GM23248 (cell line): ENCODE measurements around the gene GPR132. TPM values are rescaled to one million over a fixed set of nuclear protein-coding genes. Genes with fewer than 3 reads are reported as not detected.

Experiments
- DNase-seq: peaks from one replicate; pipeline ENCODE4 v3.0.0-alpha.2; 2015
- H2AFZ ChIP-seq: fragments of 200-600 bp; sonication (generic); 2 replicates; pipeline ENCODE4 v1.6.1; 2016; ENCODE audit warnings: antibody characterized with exemption
- H3F3A ChIP-seq: fragments of 200-600 bp; sonication (generic); 2 replicates; pipeline ENCODE4 v1.6.1; 2016; ENCODE audit warnings: mild to moderate bottlenecking, antibody characterized with exemption, mixed run types; ENCODE audit not compliant: insufficient read depth
- H3K27ac ChIP-seq: fragments of 200-600 bp; sonication (generic); 2 replicates; pipeline ENCODE4 v1.5.1; 2016; ENCODE audit warnings: mild to moderate bottlenecking
- H3K27me3 ChIP-seq: fragments of 200-600 bp; sonication (generic); replicated peaks from 2 replicates; pipeline ENCODE4 v1.6.1; 2016; ENCODE audit warnings: mild to moderate bottlenecking; ENCODE audit not compliant: insufficient read depth
- H3K36me3 ChIP-seq: fragments of 200-600 bp; sonication (generic); 2 replicates; pipeline ENCODE4 v1.6.1; 2016; ENCODE audit warnings: low read depth, mild to moderate bottlenecking
- H3K4me1 ChIP-seq: fragments of 200-600 bp; sonication (generic); 2 replicates; pipeline ENCODE4 v1.6.1; 2016; ENCODE audit warnings: mild to moderate bottlenecking; ENCODE audit not compliant: insufficient read depth
- H3K4me2 ChIP-seq: fragments of 200-600 bp; sonication (generic); one replicate; pipeline ENCODE4 v1.6.1; 2016; ENCODE audit warnings: mild to moderate bottlenecking; ENCODE audit not compliant: unreplicated experiment
- H3K4me3 ChIP-seq: fragments of 200-600 bp; sonication (generic); 2 replicates; pipeline ENCODE4 v1.5.1; 2016; ENCODE audit warnings: mild to moderate bottlenecking
- H3K79me2 ChIP-seq: fragments of 200-600 bp; sonication (generic); 2 replicates; pipeline ENCODE4 v1.6.1; 2016; ENCODE audit warnings: mild to moderate bottlenecking; ENCODE audit not compliant: insufficient read depth
- H3K9ac ChIP-seq: fragments of 200-600 bp; sonication (generic); 2 replicates; pipeline ENCODE4 v1.6.1; 2016; ENCODE audit warnings: mild to moderate bottlenecking
- H3K9me2 ChIP-seq: fragments of 200-600 bp; sonication (generic); 2 replicates; pipeline ENCODE4 v1.6.1; 2016; ENCODE audit warnings: mixed run types, mild to moderate bottlenecking, moderate library complexity; ENCODE audit not compliant: insufficient read depth
- H3K9me3 ChIP-seq: fragments of 200-600 bp; sonication (generic); one replicate; pipeline ENCODE4 v1.6.1; 2017; ENCODE audit warnings: low read depth
- H4K20me1 ChIP-seq: fragments of 200-600 bp; sonication (generic); 2 replicates; pipeline ENCODE4 v1.6.0; 2016; ENCODE audit not compliant: insufficient read depth
- EZH2 ChIP-seq: fragments of 200-600 bp; sonication (generic); IDR thresholded peaks from 2 replicates; pipeline ENCODE4 v1.6.1; 2018; ENCODE audit warnings: antibody characterized with exemption, mild to moderate bottlenecking; ENCODE audit not compliant: insufficient read depth, poor library complexity, severe bottlenecking
- EZH2phosphoT487 ChIP-seq: fragments of 200-600 bp; sonication (generic); IDR thresholded peaks from 2 replicates; pipeline ENCODE4 v1.6.1; 2018; ENCODE audit warnings: antibody characterized with exemption, moderate library complexity, mild to moderate bottlenecking, low read depth; ENCODE audit not compliant: insufficient read depth
- WGBS, 2 experiments: methylation state at CpG; one replicate each; pipeline ENCODE4 v1.1.6; 2015 to 2017; ENCODE audit warnings: low lambda C conversion rate in 2 of 2, low coverage in 1 of 2; ENCODE audit errors: missing lambda C conversion rate in 2 of 2; 5-methylcytosine and 5-hydroxymethylcytosine counted together
- in situ Hi-C: fragments of 300-500 bp; cut with MboI; formaldehyde crosslinking; loops from 2 replicates; pipeline ENCODE4 v1.15.0; 2020
- polyA plus RNA-seq: library from polyadenylated mRNA; unstranded; fragments of >200 nt; fragmentation: Nextera tagmentation; extraction: Ambion mirVana; gene quantifications from 2 replicates; pipeline ENCODE4 v1.2.1, GENCODE V29; 2016
- total RNA-seq: library from RNA; depleted of rRNA; stranded (reverse); fragments of >200 nt; shearing (Covaris generic); gene quantifications from 2 replicates; pipeline ENCODE4 v1.2.3, GENCODE V29; 2014

The GPR132 gene
- total and polyA plus RNA-seq, 2 experiments from 2014 or later: not detected

GRCh38 chr14:105069871-105070759, 4.9 kb upstream of the GPR132 start:
- WGBS, 2 experiments: 31 to 33% methylated on average over 19 to 20 of the region's 20 CpGs
- Histone ChIP-seq H3F3A (no peaks in the 10 kb centered on the region), H3K36me3 (no peaks in the 10 kb centered on the region), H2AFZ (peak overlapping the region; percentile 65), H3K27ac (no peak overlapping the region), H3K4me3 (no peak overlapping the region), H4K20me1 (no peaks in the 10 kb centered on the region), H3K4me2 (peak overlapping the region; percentile 15), H3K27me3 (no peaks in the 10 kb centered on the region; the same call in 1 of the 2 replicates), H3K4me1 (peaks cover 11% of the 10 kb centered on the region), H3K9ac (no peak overlapping the region), H3K9me3 (no peaks in the 10 kb centered on the region), H3K79me2 (no peaks in the 10 kb centered on the region), H3K9me2 (no peaks in the 10 kb centered on the region)
- DNase-seq: peak; percentile 45
- in situ Hi-C loops: no loop called here
- TF ChIP-seq EZH2 (no peak), EZH2phosphoT487 (no peak)

GRCh38 chr14:105069522-105069870, 4.3 kb upstream of the GPR132 start:
- no peak overlapping the region for H3K4me2 ChIP-seq
- no peaks in the 10 kb centered on the region for H4K20me1 ChIP-seq
- no peaks in the 10 kb centered on the region; the same call in 1 of the 2 replicates for H3K27me3 ChIP-seq
- H3K9ac ChIP-seq: no peak overlapping the region
- H3K79me2 ChIP-seq: no peaks in the 10 kb centered on the region
- no peak for DNase-seq
- in situ Hi-C loops: no loop called here
- H3K36me3 ChIP-seq: no peaks in the 10 kb centered on the region
- H3K4me1 ChIP-seq: peaks cover 11% of the 10 kb centered on the region
- H3K4me3 ChIP-seq: no peak overlapping the region
- WGBS, 2 experiments: 87 to 89% methylated on average over 9 to 10 of the region's 10 CpGs
- H3F3A ChIP-seq: no peaks in the 10 kb centered on the region
- no peak overlapping the region for H2AFZ ChIP-seq
- H3K27ac ChIP-seq: no peak overlapping the region
- H3K9me3 ChIP-seq: no peaks in the 10 kb centered on the region
- no peak for TF ChIP-seq EZH2
- no peak for TF ChIP-seq EZH2phosphoT487
- no peaks in the 10 kb centered on the region for H3K9me2 ChIP-seq

DNA sequence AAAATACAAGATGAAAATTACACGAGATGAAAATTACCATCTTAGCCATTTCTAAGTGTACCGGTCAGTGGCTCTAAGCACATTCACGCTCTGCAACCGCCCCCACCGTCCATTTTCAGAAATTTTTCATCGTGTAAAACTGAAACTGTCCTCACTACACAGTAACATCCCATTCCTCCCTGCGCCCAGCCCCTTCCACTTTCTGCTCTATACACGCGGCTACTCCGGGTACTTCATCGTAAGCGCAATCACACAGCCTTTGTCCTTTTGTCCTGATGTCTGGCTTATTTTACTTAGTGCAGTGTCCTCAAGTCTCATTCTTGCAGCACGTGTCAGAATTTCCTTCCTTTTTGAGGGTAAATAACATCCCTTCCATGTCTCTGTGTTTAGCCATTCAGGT, 3.6 kb upstream of the GPR132 start:
- in situ Hi-C loops: no loop called here
- no peak overlapping the region for H3K4me3 ChIP-seq
- H3K27me3 ChIP-seq: no peaks in the 10 kb centered on the region
- WGBS, 2 experiments: 90% methylated on average over 13 of the region's 13 CpGs
- H3F3A ChIP-seq: no peaks in the 10 kb centered on the region
- H3K9me2 ChIP-seq: no peaks in the 10 kb centered on the region
- H3K9me3 ChIP-seq: no peaks in the 10 kb centered on the region
- H3K4me1 ChIP-seq: peaks cover 11% of the 10 kb centered on the region
- DNase-seq: no peak
- no peak overlapping the region for H2AFZ ChIP-seq
- no peak overlapping the region for H3K27ac ChIP-seq
- TF ChIP-seq EZH2phosphoT487 (no peak), EZH2 (no peak)
- H3K36me3 ChIP-seq: no peaks in the 10 kb centered on the region
- no peaks in the 10 kb centered on the region for H4K20me1 ChIP-seq
- H3K4me2 ChIP-seq: no peak overlapping the region
- H3K9ac ChIP-seq: no peak overlapping the region
- H3K79me2 ChIP-seq: no peaks in the 10 kb centered on the region

DNA sequence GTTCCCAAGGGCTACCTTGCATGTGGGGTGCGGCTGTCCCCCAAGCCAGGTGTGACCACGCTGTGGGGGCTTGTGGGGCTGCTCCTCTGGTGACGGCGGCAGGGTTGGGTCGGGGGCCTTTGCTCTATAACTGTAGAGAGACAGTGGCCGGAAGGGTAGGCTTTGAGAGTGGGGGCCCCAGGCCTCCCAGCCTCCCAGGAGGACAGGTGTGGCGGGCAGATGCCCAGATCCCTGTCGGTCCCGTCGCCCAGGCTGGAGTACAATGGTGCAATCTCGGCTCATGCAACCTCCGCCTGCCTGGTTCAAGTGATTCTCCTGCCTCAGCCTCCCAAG, 2.7 kb upstream of the GPR132 start:
- no peaks in the 10 kb centered on the region for H3K9me2 ChIP-seq
- no peak overlapping the region for H2AFZ ChIP-seq
- no peak for DNase-seq
- 97 to 98% methylated on average over 12 of the region's 12 CpGs for WGBS, 2 experiments
- no peak overlapping the region for H3K4me2 ChIP-seq
- in situ Hi-C loops: no loop called here
- H3F3A ChIP-seq: no peaks in the 10 kb centered on the region
- H3K27me3 ChIP-seq: no peaks in the 10 kb centered on the region
- no peak overlapping the region for H3K4me3 ChIP-seq
- peaks cover 11% of the 10 kb centered on the region for H3K4me1 ChIP-seq
- no peaks in the 10 kb centered on the region for H3K79me2 ChIP-seq
- H3K9ac ChIP-seq: no peak overlapping the region
- H4K20me1 ChIP-seq: no peaks in the 10 kb centered on the region
- no peaks in the 10 kb centered on the region for H3K36me3 ChIP-seq
- no peak for TF ChIP-seq EZH2
- TF ChIP-seq EZH2phosphoT487: no peak
- H3K27ac ChIP-seq: no peak overlapping the region
- no peaks in the 10 kb centered on the region for H3K9me3 ChIP-seq
